Measurements from ENCODE around the gene RAB3IP. TPM values are rescaled to one million over a fixed set of nuclear protein-coding genes. Genes with fewer than 3 reads are reported as not detected.
"Not testable (repeated sequence)": the region's sequence is repeated elsewhere in the genome, so short reads cannot be mapped to it uniquely, and the experiment has no call there.

The RAB3IP gene
- total RNA-seq, 1 experiment from 2014 or later = 8.6 TPM

GRCh38 chr12:69789351-69789750 is 50.7 kb downstream of the RAB3IP start:
- no peaks in the 10 kb centered on the region for H3K36me3 ChIP-seq
- H3K9me3 ChIP-seq (replicated peaks) = no peaks in the 10 kb centered on the region; the same call in 1 of the 2 replicates
- H3K27me3 ChIP-seq (replicated peaks) = no peaks in the 10 kb centered on the region
- H3K4me3 ChIP-seq = no peak overlapping the region
- DNase-seq (ENCODE audit: low read depth in 1 of 2, low spot score in 2 of 2) = no peak
- no peaks in the 10 kb centered on the region for H3K4me1 ChIP-seq (replicated peaks)
- no peak overlapping the region for H3K27ac ChIP-seq

DNA sequence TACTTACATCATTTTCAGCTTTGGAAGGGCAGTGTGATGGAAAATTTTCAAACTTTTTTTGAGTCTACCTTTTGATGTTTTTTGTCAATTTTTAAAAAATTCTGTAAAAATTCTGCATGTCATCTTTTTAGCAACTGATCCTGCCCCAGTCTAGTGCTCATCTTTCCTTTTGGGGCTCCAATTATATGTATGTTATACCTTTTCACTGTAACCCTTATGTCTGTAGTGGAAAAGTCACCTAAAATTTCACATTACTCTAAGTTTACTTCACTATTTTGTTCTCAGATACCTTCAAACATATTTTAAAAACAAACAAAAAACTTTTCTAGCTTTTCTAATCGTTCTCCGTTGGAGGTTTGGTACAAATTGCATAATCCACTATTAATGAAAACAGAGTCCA is 53.9 kb downstream of the RAB3IP start:
- Histone ChIP-seq H3K36me3 (no peaks in the 10 kb centered on the region), H3K27me3 (replicated peaks) (no peaks in the 10 kb centered on the region), H3K27ac (no peak overlapping the region), H3K4me3 (no peak overlapping the region), H3K9me3 (replicated peaks) (no peaks in the 10 kb centered on the region; the same call in 1 of the 2 replicates), H3K4me1 (replicated peaks) (no peaks in the 10 kb centered on the region)
- DNase-seq (ENCODE audit: low read depth in 1 of 2, low spot score in 2 of 2) = no peak

GRCh38 chr12:69807101-69807897 is 68.6 kb downstream of the RAB3IP start:
- H3K27me3 ChIP-seq (replicated peaks); H3K9me3 ChIP-seq (replicated peaks); H3K36me3 ChIP-seq; H3K4me3 ChIP-seq; DNase-seq (ENCODE audit: low read depth in 1 of 2, low spot score in 2 of 2); H3K4me1 ChIP-seq (replicated peaks); H3K27ac ChIP-seq: not testable (repeated sequence)

DNA sequence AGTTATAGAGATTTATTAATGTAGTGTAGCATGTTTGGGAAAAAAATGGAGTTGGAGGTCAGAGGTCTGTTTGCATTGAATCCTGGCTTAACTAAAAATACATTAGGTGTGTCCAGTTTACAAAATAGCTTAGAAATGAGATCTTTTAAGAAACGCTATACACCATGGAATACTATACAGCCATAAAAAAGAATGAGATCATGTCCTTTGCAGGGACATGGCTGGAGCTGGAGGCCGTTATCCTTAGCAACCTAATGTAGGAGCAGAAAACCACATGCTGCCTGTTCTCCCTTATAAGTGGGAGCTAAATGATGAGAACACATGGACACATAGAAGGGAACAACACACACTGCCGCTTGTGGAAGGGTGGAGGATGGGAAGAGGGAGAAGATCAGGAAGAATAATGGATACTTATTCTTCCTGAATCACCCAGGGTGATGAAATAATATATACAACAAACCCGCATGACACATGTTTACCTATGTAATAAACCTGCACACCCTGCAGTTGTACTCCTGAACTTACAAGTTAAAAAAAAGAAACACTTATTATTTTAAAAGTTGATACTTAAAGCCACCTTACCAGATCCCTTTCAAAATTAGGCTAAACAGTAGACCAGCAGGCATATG is 72.3 kb downstream of the RAB3IP start:
- no peak for DNase-seq (ENCODE audit: low read depth in 1 of 2, low spot score in 2 of 2)
- no peaks in the 10 kb centered on the region for H3K36me3 ChIP-seq
- H3K4me1 ChIP-seq (replicated peaks) = no peaks in the 10 kb centered on the region
- H3K27ac ChIP-seq = no peak overlapping the region
- no peaks in the 10 kb centered on the region for H3K27me3 ChIP-seq (replicated peaks)
- H3K9me3 ChIP-seq (replicated peaks) = no peaks in the 10 kb centered on the region
- H3K4me3 ChIP-seq = no peak overlapping the region

DNA sequence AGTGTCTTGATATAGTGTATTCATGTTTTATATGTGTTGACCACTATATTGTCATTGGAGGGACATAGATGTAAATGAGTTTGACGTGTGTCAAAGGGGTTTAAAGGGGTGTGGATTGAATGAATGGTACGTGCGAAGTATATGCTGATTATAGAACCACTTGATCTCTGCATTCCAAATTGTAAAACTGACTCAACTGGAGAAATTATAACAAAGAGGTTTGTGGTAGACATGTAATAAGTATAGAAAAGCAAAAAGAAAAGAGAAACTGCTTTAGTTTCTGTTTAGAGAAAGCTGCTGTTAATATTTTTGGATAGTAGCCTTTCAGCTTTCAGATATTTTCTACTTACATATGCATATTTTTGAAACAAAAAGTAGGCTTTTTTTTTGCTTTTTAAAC is 77.4 kb downstream of the RAB3IP start:
- Histone ChIP-seq H3K4me3 (no peak overlapping the region), H3K9me3 (replicated peaks) (no peaks in the 10 kb centered on the region), H3K27ac (no peak overlapping the region), H3K27me3 (replicated peaks) (no peaks in the 10 kb centered on the region), H3K36me3 (no peaks in the 10 kb centered on the region), H3K4me1 (replicated peaks) (no peaks in the 10 kb centered on the region; the same call in 1 of the 2 replicates)
- DNase-seq (ENCODE audit: low read depth in 1 of 2, low spot score in 2 of 2) = no peak

DNA sequence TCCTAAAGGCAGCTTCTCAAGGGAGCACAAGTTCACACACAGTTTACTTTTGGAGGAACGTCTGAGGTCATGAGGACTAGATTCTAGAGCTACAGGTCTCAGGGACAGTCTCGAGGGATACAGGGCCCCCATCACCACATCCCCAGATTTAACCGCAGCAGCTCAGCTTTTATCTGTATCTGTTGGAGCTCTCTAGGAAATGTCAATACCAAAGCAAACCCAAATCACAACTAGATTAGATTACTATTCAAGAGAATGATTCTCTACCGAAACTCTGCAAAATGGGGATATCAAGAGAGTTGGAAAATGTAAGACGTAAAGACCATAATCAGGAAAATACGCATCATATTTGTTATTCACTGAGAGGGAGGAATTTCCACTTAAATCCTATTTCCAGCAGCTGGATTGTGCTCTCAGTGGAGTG is 82.4 kb downstream of the RAB3IP start:
- Histone ChIP-seq H3K36me3 (no peaks in the 10 kb centered on the region), H3K9me3 (replicated peaks) (no peaks in the 10 kb centered on the region), H3K4me3 (no peak overlapping the region), H3K27me3 (replicated peaks) (no peaks in the 10 kb centered on the region), H3K27ac (no peak overlapping the region), H3K4me1 (replicated peaks) (peaks cover 9% of the 10 kb centered on the region)
- no peak for DNase-seq (ENCODE audit: low read depth in 1 of 2, low spot score in 2 of 2)

GRCh38 chr12:69821456-69822159 is 82.9 kb downstream of the RAB3IP start:
- DNase-seq (ENCODE audit: low read depth in 1 of 2, low spot score in 2 of 2) = peak in 1 of 2 experiments; percentile 5
- Histone ChIP-seq H3K4me3 (no peak overlapping the region), H3K4me1 (replicated peaks) (peaks cover 9% of the 10 kb centered on the region), H3K27ac (no peak overlapping the region), H3K9me3 (replicated peaks) (no peaks in the 10 kb centered on the region), H3K36me3 (no peaks in the 10 kb centered on the region), H3K27me3 (replicated peaks) (no peaks in the 10 kb centered on the region)

- Histone ChIP-seq H3K4me3 (no peak overlapping the region), H3K27me3 (replicated peaks) (no peaks in the 10 kb centered on the region), H3K9me3 (replicated peaks) (no peaks in the 10 kb centered on the region), H3K36me3 (no peaks in the 10 kb centered on the region), H3K27ac (no peak overlapping the region), H3K4me1 (replicated peaks) (peaks cover 9% of the 10 kb centered on the region)
- no peak for DNase-seq (ENCODE audit: low read depth in 1 of 2, low spot score in 2 of 2)
Observed at GRCh38 chr12:69822201-69822860, 83.7 kb downstream of the RAB3IP start.

DNA sequence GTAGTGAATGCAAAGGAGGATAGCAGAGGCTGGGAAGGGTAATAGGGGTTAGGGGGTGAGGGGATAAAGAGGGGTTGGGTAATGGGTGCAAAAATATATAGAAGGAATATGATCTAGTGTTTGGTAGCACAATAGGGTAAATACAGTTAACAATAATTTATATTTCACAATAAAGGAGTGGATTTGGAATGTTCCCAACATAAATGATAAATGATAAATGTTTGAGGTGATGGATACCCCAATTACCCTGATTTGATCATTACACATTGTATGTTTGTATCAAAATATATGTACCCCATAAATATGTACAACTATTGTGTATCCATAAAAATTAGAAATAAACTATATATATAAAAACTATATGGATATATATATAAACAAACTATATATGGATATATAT is 85.4 kb downstream of the RAB3IP start:
- DNase-seq (ENCODE audit: low read depth in 1 of 2, low spot score in 2 of 2) = no peak
- Histone ChIP-seq H3K27ac (no peak overlapping the region), H3K27me3 (replicated peaks) (no peaks in the 10 kb centered on the region), H3K36me3 (no peaks in the 10 kb centered on the region), H3K9me3 (replicated peaks) (no peaks in the 10 kb centered on the region), H3K4me3 (no peak overlapping the region), H3K4me1 (replicated peaks) (peaks cover 9% of the 10 kb centered on the region)

DNA sequence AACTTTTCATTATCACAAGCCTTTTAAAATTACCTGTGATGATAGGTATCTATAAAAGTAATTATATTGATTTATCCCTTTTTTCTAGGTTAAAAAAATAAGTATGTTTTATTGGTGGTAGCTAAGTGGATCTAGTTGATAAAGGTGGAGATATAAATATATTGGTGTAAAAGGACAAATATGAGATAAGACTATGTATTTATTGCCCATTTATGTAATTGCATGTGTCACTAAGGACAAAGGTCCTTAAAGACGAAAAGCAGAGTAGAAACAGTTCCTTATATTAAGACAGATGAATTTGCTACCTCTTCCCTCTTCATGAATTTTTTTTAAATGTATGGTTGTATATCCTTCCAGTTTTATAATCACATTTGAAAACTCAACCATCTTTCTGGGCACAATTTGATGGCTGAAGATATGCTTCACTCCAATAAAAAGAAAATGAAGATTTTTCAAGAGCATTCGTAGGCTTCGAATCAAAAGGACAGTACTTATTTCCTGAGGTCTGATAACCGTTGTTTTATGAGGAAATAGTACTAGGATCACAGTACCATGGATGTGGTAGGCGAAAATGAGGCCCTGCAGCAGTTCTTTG is 86.4 kb downstream of the RAB3IP start, which contains the start of gene MYRFL:
Gene MYRFL, plus strand, starts transcription at position 262 of the 595 bp plus-strand sequence. Its CDS starts 291 bp downstream, at position 553.
- H3K4me3 ChIP-seq = no peak within 1 kb of the TSS
- H3K27me3 ChIP-seq (replicated peaks) = no peaks in the 10 kb centered on the region
- H3K4me1 ChIP-seq (replicated peaks) = peaks cover 9% of the 10 kb centered on the region
- DNase-seq (ENCODE audit: low read depth in 1 of 2, low spot score in 2 of 2) = no peak
- no peaks in the 10 kb centered on the region for H3K9me3 ChIP-seq (replicated peaks)
- no peaks in the 10 kb centered on the region for H3K36me3 ChIP-seq
- H3K27ac ChIP-seq = no peak within 1 kb of the TSS

- no peak overlapping the region for H3K27ac ChIP-seq
Observed at GRCh38 chr12:69828897-69829296, 90.2 kb downstream of the RAB3IP start.

GRCh38 chr12:69833696-69834095 is 95.0 kb downstream of the RAB3IP start:
- H3K27ac ChIP-seq = no peak overlapping the region

More at GRCh38 chr12:69828897-69829296, 90.2 kb downstream of the RAB3IP start:
- DNase-seq (ENCODE audit: low read depth in 1 of 2, low spot score in 2 of 2) = no peak
- Histone ChIP-seq H3K4me1 (replicated peaks) (no peaks in the 10 kb centered on the region), H3K27me3 (replicated peaks) (0 out of 2 replicates have a peak, but pooled peaks cover 4% of the 10 kb centered on the region), H3K4me3 (no peak overlapping the region), H3K36me3 (no peaks in the 10 kb centered on the region), H3K9me3 (replicated peaks) (no peaks in the 10 kb centered on the region)

GRCh38 chr12:69834147-69834546 is 95.5 kb downstream of the RAB3IP start:
- Histone ChIP-seq H3K27me3 (replicated peaks) (peaks cover 8% of the 10 kb centered on the region; the same call in 1 of the 2 replicates), H3K9me3 (replicated peaks) (no peaks in the 10 kb centered on the region)
- no peak for DNase-seq (ENCODE audit: low read depth in 1 of 2, low spot score in 2 of 2)

More at GRCh38 chr12:69833696-69834095, 95.0 kb downstream of the RAB3IP start:
- no peak for DNase-seq (ENCODE audit: low read depth in 1 of 2, low spot score in 2 of 2)
- no peaks in the 10 kb centered on the region for H3K9me3 ChIP-seq (replicated peaks)
- peaks cover 8% of the 10 kb centered on the region; the same call in 1 of the 2 replicates for H3K27me3 ChIP-seq (replicated peaks)
- H3K4me3 ChIP-seq = no peak overlapping the region
- H3K36me3 ChIP-seq = no peaks in the 10 kb centered on the region
- no peaks in the 10 kb centered on the region for H3K4me1 ChIP-seq (replicated peaks)

More at GRCh38 chr12:69834147-69834546, 95.5 kb downstream of the RAB3IP start:
- Histone ChIP-seq H3K4me3 (no peak overlapping the region), H3K4me1 (replicated peaks) (no peaks in the 10 kb centered on the region), H3K36me3 (no peaks in the 10 kb centered on the region), H3K27ac (no peak overlapping the region)
